Ishikawa (cell line): ENCODE data around the gene SPNS1.

Experiments used
- CEBPB ChIP-seq: IDR thresholded peaks from 2 replicates; pipeline ENCODE4 v1.6.1; 2012
- CREB1 ChIP-seq: IDR thresholded peaks from 2 replicates; pipeline ENCODE4 v1.6.1; 2012; ENCODE audit warnings: low read depth
- EGR1 ChIP-seq: IDR thresholded peaks from 2 replicates; pipeline ENCODE4 v1.6.1; 2012
- EP300 ChIP-seq: IDR thresholded peaks from 2 replicates; pipeline ENCODE4 v1.6.1; 2012; ENCODE audit warnings: borderline replicate concordance
- FOXM1 ChIP-seq: IDR thresholded peaks from 2 replicates; pipeline ENCODE4 v1.6.1; 2012; ENCODE audit warnings: low read depth, borderline replicate concordance
- MAX ChIP-seq: IDR thresholded peaks from 2 replicates; pipeline ENCODE4 v1.6.1; 2012
- NFIC ChIP-seq: IDR thresholded peaks from 2 replicates; pipeline ENCODE4 v1.6.1; 2012
- RAD21 ChIP-seq: IDR thresholded peaks from 2 replicates; pipeline ENCODE4 v1.6.1; 2012; ENCODE audit warnings: low read depth
- REST ChIP-seq: IDR thresholded peaks from 2 replicates; pipeline ENCODE4 v1.6.1; 2012; ENCODE audit warnings: low read depth, mild to moderate bottlenecking
- TAF1 ChIP-seq: IDR thresholded peaks from 2 replicates; pipeline ENCODE4 v1.6.1; 2012; ENCODE audit warnings: low read depth, mild to moderate bottlenecking
- TCF12 ChIP-seq: IDR thresholded peaks from 2 replicates; pipeline ENCODE4 v1.6.1; 2012; ENCODE audit warnings: low read depth
- TEAD4 ChIP-seq: IDR thresholded peaks from 2 replicates; pipeline ENCODE4 v1.6.1; 2012
- USF1 ChIP-seq: IDR thresholded peaks from 2 replicates; pipeline ENCODE4 v1.6.1; 2012
- YY1 ChIP-seq: IDR thresholded peaks from 2 replicates; pipeline ENCODE4 v1.6.1; 2012; ENCODE audit warnings: low read depth
- ZBTB7A ChIP-seq: IDR thresholded peaks from 2 replicates; pipeline ENCODE4 v1.6.1; 2012; ENCODE audit warnings: low read depth

Gene SPNS1

GRCh38 chr16:28983644-28984043 lies 9.1 kb downstream of the SPNS1 start:
- TF ChIP-seq USF1 (no peak), EP300 (no peak), FOXM1 (no peak), MAX (no peak), CEBPB (no peak), CREB1 (no peak), YY1 (no peak), NFIC (no peak), RAD21 (no peak), ZBTB7A (no peak)

GRCh38 chr16:28984091-28984490 lies 9.5 kb downstream of the SPNS1 start:
- TF ChIP-seq NFIC = no peak
- TF ChIP-seq CREB1 = no peak
- TF ChIP-seq TEAD4 = no peak
- no peak for TF ChIP-seq FOXM1
- TF ChIP-seq TCF12 = no peak
- no peak for TF ChIP-seq MAX
- no peak for TF ChIP-seq YY1
- no peak for TF ChIP-seq ZBTB7A
- TF ChIP-seq TAF1 = no peak
- TF ChIP-seq EGR1 = no peak
- TF ChIP-seq USF1 = no peak
- TF ChIP-seq REST = no peak
- TF ChIP-seq EP300 = no peak
- TF ChIP-seq CEBPB = no peak
- TF ChIP-seq RAD21 = no peak

- TF ChIP-seq CEBPB = no peak
- TF ChIP-seq RAD21 = no peak
- TF ChIP-seq TEAD4 = no peak
- TF ChIP-seq USF1 = no peak
- no peak for TF ChIP-seq ZBTB7A
- TF ChIP-seq TCF12 = no peak
- no peak for TF ChIP-seq REST
- no peak for TF ChIP-seq TAF1
These were observed 10.1 kb downstream of the SPNS1 start, which contains the start of gene LAT for GRCh38 chr16:28984619-28985135. LAT (plus strand) TSS chr16:28985052; CDS start chr16:28985418, 366 bp downstream.

- TF ChIP-seq USF1 = no peak
- TF ChIP-seq NFIC = no peak
- no peak for TF ChIP-seq TCF12
- no peak for TF ChIP-seq CEBPB
- no peak for TF ChIP-seq RAD21
- no peak for TF ChIP-seq EP300
These were observed 10.8 kb downstream of the SPNS1 start for GRCh38 chr16:28985211-28986041.

- TF ChIP-seq CREB1 = no peak
- no peak for TF ChIP-seq EP300
- no peak for TF ChIP-seq TCF12
- TF ChIP-seq ZBTB7A = no peak
- TF ChIP-seq REST = no peak
- no peak for TF ChIP-seq EGR1
- TF ChIP-seq NFIC = no peak
- no peak for TF ChIP-seq CEBPB
- no peak for TF ChIP-seq FOXM1
- TF ChIP-seq YY1 = no peak
These were observed 11.5 kb downstream of the SPNS1 start for GRCh38 chr16:28986046-28986445.
